Skin epidermis (tissue), 12 donors: ENCODE results near the gene TREML4.
"Not testable (repeated sequence)": the region's sequence is repeated elsewhere in the genome, so short reads cannot be mapped to it uniquely, and the experiment has no call there.

Experiments
- H3K27ac ChIP-seq, 21 experiments: fragments of 200-600 bp; sonication (generic) in 11 of 21; one replicate each; pipeline ENCODE4 v1.5.0; 2020; ENCODE audit warnings: mild to moderate bottlenecking in 3 of 21, inconsistent platforms in 2 of 21, moderate library complexity in 2 of 21
- H3K4me3 ChIP-seq, 7 experiments: fragments of 200-600 bp; sonication (generic) in 2 of 7; one replicate each; pipeline ENCODE4 v1.5.0; 2020; ENCODE audit warnings: inconsistent platforms in 2 of 7, mild to moderate bottlenecking in 2 of 7, moderate library complexity in 1 of 7

The TREML4 gene, protein sequence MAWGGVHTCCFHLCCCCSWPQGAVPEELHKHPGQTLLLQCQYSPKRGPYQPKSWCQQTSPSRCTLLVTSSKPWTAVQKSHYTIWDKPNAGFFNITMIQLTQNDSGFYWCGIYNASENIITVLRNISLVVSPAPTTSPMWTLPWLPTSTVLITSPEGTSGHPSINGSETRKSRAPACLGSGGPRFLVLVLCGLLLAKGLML

DNA sequence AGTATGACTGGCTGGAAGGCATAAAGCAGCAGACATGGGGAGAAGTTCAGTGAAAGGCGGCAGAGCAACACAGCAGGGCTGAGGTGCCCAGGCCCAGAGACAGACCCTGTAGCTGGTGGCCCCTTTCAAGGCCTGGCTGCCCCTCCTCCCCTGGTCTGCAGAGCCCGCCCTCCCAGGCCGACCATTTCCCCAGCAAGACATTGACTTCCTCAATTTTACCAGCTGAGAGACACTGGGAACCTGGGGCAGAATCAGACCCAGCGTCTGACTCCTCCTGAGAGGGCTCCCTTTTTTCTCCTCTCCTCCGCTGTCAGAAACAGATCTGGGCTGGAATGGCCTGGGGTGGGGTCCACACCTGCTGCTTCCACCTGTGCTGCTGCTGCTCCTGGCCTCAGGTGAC lies at the start of gene TREML4:
Gene TREML4, plus strand, starts transcription at position 254 of the 400 bp plus-strand sequence. Its CDS starts 79 bp downstream, at position 333.
- H3K4me3 ChIP-seq: no peak within 1 kb of the TSS
- H3K27ac ChIP-seq: peak within 1 kb of the TSS in 1 of 21 experiments; percentile 70

DNA sequence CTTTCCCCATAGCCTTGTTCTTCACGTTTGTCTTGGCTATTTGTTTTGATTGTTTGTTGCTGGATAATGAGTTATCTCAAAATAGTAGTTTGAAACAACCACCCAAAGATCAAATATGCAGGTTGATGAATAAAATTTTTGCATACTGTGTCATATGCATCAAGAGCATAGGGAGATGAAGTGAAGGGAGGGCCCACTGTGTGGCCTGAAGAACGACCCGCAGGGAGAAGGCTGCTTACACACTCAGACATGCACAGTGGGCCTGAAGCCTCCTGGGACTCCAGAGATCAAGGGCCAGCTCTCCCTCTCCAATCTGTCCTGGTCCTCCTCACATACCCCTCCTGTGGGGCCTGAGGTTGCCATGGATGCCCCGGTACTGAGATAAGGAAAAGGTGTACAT lies 49.0 kb upstream of the TREML4 start:
- no peak overlapping the region for H3K4me3 ChIP-seq
- no peak overlapping the region for H3K27ac ChIP-seq

GRCh38 chr6:41181566-41181965 lies 46.6 kb upstream of the TREML4 start:
- Histone ChIP-seq H3K4me3 (no peak overlapping the region), H3K27ac (no peak overlapping the region)

DNA sequence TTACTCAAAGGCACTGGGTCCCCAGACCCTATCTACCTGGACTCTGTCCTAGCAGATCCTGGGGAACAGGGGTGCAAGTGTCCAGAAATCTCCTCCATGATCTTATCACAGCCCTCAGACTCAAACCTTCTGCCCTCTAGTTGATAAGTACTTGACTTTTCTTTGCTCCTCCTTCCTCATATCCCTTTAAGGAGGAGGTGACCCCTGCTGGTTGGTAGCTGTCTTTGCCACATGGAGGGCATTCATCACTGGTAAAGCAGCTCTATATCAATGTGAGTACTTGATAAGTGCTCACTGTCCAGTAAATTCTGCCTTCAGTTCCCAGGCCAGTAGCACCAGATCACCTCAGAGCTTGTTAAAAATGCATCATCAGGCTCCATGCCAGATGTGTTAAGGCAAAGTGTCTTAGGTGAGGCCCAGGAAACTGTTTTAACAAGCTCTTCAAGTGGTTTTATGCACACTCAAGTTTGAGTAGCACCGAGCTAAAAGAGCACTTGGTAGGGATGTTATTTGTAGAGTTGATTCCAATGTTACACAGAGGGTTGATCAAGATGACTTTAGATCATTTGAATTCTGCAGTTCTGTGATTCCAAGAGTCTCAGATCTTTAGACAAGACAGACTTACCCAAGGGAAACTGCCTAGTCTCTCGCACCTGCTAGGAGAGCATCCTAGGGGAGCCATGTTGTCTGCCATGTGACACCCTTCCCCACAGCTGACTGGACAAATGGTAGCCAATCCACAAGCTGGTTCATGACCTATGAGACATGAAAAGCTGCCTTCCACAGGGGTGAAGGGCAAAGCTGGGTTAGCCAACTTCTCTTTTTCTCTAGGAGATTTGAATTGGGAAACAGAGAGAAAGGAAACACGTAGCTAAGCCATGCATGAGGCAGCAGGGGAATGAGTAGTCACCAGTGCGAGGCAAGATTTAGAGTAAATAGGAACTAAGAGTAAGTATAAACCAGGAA lies 45.8 kb upstream of the TREML4 start:
- Histone ChIP-seq H3K4me3 (no peak overlapping the region), H3K27ac (peak overlapping the region in 2 of 21 experiments; percentile 8 to 20)

DNA sequence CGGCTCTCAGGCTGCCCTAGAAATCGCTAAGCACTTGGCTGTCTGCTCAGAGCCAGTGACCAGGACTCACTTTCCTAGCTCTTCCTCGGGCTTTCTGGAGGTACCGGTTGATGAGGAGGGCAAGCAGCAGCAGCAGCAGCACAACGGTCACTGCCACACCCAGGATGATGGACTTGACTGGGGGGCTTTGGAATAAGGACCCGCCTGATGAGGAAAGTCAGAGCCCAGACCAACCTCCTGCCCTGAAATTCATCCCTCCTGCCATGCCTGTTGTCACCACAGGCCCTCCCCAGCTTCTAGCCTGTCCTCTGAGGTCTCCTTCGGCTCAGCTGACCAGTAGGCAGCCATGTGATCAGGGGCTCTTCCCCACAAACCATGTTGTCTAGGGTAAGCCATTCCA lies 43.4 kb upstream of the TREML4 start:
- H3K4me3 ChIP-seq: no peak overlapping the region
- H3K27ac ChIP-seq: no peak overlapping the region

DNA sequence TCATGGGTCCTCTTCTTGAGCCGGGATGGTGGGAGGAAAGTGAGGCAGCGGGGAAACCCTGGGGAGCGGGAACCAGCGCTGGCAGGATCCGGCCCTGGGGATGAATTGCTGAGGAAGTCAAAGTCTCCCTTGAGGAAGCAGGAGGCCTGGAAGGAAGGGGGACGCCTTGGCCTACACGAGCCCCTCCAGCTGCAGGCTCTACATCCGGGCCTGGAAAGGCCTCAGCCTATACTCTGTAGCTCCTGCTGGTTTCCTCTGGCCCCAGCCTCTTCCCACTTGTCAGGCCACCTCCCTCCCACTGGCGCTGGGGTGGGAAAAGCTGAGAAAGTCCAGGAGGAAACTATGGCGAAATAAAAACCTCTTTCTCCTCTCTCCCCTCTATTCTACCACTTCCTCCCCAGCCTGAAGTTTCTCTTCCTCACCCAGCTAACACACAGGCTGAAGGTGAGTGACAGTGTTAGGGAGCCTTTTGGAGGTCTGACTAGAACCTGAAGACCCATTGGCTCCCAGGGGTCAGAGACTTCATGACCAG lies 42.1 kb upstream of the TREML4 start:
- H3K4me3 ChIP-seq: no peak overlapping the region
- peak overlapping the region in 3 of 21 experiments; percentile 14 to 62 (median 38) for H3K27ac ChIP-seq

DNA sequence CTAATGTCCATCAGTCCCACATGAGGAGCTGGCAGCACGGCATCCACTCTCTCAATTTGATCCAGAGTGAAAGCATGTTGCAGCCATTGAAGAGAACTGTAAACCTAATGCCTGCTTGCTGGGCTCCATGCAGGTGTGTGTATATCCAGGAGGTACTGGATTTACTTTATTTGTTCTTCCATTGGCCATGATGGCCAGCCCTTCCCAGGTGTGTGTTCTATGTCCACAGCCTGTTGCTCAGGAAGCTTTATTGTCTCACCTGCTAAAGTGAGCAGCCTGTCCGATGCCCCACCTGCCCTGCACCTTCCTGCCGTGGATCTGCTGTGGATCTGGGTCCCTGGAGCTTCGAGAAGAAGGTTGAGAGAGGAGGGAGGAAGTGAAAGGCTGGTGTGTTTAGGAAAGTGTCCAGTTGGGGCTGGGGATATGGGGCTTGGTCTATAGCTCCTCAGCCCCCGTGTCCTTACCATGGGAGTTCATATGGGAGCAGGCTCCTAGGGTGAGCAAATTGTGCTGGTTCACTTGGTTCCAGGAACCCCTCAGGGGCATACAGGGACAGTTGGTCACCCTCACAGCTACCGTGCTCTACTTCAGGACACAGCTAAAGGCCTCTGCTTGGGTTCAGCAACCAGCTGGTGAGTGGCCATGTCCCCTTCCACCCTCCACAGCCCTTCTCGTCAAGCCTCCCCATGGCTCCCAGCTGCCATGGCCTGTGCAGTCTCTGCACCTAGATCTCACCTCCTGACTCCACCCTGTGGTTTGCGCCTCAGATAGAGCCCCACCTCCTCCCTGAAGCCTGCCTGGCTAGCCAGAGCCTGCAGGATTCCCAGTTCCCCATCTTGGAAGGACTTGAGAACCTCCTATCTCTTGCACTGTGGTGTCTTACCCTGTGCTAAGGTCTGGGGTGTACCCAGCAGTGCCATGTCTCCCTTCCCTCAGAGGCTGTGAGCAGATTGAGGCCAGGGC lies 39.9 kb upstream of the TREML4 start:
- Histone ChIP-seq H3K27ac (no peak overlapping the region), H3K4me3 (no peak overlapping the region)

GRCh38 chr6:41189046-41189445 lies 39.1 kb upstream of the TREML4 start:
- not testable (repeated sequence) for H3K4me3 ChIP-seq, H3K27ac ChIP-seq

GRCh38 chr6:41189967-41190366 lies 38.2 kb upstream of the TREML4 start:
- no peak overlapping the region for H3K27ac ChIP-seq
- no peak overlapping the region for H3K4me3 ChIP-seq

- Histone ChIP-seq H3K27ac (no peak overlapping the region), H3K4me3 (no peak overlapping the region)
Observed at GRCh38 chr6:41190791-41191190, 37.4 kb upstream of the TREML4 start.

GRCh38 chr6:41191569-41191968 lies 36.6 kb upstream of the TREML4 start:
- no peak overlapping the region for H3K4me3 ChIP-seq
- no peak overlapping the region for H3K27ac ChIP-seq

DNA sequence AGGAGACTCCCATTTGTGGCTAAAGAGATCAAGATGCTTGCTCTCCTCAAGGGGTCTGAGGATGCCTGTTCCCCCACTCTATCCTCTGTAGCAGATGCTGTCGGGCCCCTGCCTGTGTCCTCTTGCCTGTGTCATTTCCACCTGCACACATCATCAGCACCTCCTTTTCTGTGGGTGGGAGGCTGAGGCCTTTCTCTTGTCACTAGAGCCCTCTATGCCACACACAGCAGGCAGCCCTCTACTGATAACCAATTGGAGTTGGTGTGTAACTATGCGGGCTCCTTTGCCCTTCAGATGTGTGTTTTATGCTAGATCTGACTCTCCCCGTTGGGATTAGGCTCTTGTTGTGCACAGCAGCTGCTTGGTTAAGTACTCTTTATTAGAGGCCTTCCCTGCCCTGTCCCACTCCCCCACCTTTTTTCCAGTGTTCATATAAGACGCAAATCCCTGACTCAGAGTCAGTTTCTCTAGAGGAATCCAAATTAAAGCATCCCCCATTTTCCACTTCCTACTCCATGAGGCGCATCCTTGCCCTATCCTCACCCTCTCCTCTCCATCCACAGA lies 34.9 kb upstream of the TREML4 start:
- Histone ChIP-seq H3K27ac (no peak overlapping the region), H3K4me3 (no peak overlapping the region)

- Histone ChIP-seq H3K27ac (no peak overlapping the region), H3K4me3 (no peak overlapping the region)
Observed at GRCh38 chr6:41193884-41194283, 34.3 kb upstream of the TREML4 start.

- H3K27ac ChIP-seq: no peak overlapping the region
- no peak overlapping the region for H3K4me3 ChIP-seq
Observed at GRCh38 chr6:41194386-41194785, 33.8 kb upstream of the TREML4 start.

- H3K4me3 ChIP-seq: no peak overlapping the region
Observed at GRCh38 chr6:41197234-41197633, 30.9 kb upstream of the TREML4 start.

GRCh38 chr6:41199552-41200246 lies 28.4 kb upstream of the TREML4 start:
- Histone ChIP-seq H3K27ac (peak overlapping the region in 13 of 21 experiments; percentile 22 to 92 (median 82)), H3K4me3 (no peak overlapping the region)

More at GRCh38 chr6:41197234-41197633, 30.9 kb upstream of the TREML4 start:
- H3K27ac ChIP-seq: no peak overlapping the region

DNA sequence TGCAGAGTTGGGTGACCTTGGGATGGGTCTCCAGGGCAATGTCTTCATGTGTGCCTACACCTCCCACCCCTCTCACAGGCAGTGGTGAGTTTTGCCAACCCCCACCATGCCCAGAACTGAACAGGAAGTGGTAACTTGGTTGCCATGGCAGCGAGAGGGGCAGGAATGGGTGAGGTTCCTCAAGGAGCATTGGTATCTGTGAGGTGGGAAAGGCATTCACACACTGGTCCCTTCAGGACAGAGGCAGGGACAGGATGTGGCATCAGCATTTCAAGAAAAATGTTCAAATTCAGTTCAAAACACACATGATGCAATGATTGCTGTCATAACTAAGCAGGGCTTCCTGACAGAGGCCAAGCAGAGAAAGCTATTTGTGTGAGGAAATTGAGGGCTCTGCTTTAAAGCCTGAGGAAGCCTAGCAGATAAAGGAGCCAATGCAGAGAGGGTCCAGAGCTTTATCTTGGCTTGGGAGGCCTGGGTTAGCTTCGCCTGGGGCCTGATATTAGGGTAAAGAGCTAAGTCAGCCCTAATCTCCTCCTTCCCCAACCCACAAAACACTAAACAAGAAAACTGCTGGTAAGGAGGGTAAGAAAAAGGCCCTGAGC lies 27.8 kb upstream of the TREML4 start:
- no peak overlapping the region for H3K4me3 ChIP-seq
- peak overlapping the region in 17 of 21 experiments; percentile 9 to 92 (median 79) for H3K27ac ChIP-seq
